Right lobe of liver (tissue), 4 donors: ENCODE measurements around the gene SLFN5.

Experiments
- CTCF ChIP-seq, 4 donors: fragments of 200-600 bp in 3 of 4; fragments of 450-650 bp in 1 of 4; IDR thresholded peaks; one replicate each; pipeline versions ENCODE4 v1.5.1 to v1.8.0; 2016 to 2022; ENCODE audit warnings: antibody characterized with exemption in 4 of 4, mild to moderate bottlenecking in 2 of 4
- POLR2A ChIP-seq: fragments of 450-650 bp; IDR thresholded peaks from one replicate; pipeline ENCODE4 v1.6.1; 2017; ENCODE audit warnings: antibody characterized with exemption, mild to moderate bottlenecking
- donor health status: DM: no; HTN: no; CAD: no.
- donor health status: DM: no; HTN: no; CAD: no.
- donor health status: DM: no; HTN: yes; CAD: no.

GRCh38 chr17:35227546-35227945 is 15.3 kb upstream of the SLFN5 start:
- TF ChIP-seq POLR2A (no peak), CTCF (IDR thresholded peaks at IDR 0.05) (no peak)
